Brain microvascular endothelial cell (primary cell): ENCODE data around the gene GABRE.

ENCODE experiments used
- DNase-seq: peaks from one replicate; pipeline ENCODE4 v3.0.0-alpha.2; 2020
- H3K27ac ChIP-seq: fragments of 250-450 bp; sonication (Bioruptor Pico); 2 replicates; pipeline ENCODE4 v1.5.1; 2020; ENCODE audit warnings: mild to moderate bottlenecking, moderate library complexity
- H3K27me3 ChIP-seq: fragments of 250-450 bp; sonication (Bioruptor Pico); replicated peaks from 2 replicates; pipeline ENCODE4 v1.5.1; 2020; ENCODE audit warnings: mild to moderate bottlenecking
- H3K36me3 ChIP-seq: fragments of 250-450 bp; sonication (Bioruptor Pico); replicated peaks from 2 replicates; pipeline ENCODE4 v1.5.1; 2020; ENCODE audit warnings: mild to moderate bottlenecking
- H3K4me3 ChIP-seq: 2 replicates; pipeline ENCODE4 v1.5.1; 2011; ENCODE audit warnings: low read depth, mild to moderate bottlenecking, control low read depth, low read length, moderate library complexity
- CTCF ChIP-seq: IDR thresholded peaks from 2 replicates; pipeline ENCODE4 v1.5.1; 2011; ENCODE audit warnings: low read depth, mild to moderate bottlenecking, moderate library complexity, low read length, control low read depth, inconsistent platforms; ENCODE audit errors: missing control alignments
- in situ Hi-C: cut with HindIII; loops from 2 replicates; pipeline ENCODE4 v1.10.0; 2017; ENCODE audit warnings: low sequenced_read_pairs, low pct_ligation_motif_present

Gene GABRE

GRCh38 chrX:151974336-151975227, at the start of gene GABRE:
GABRE (minus strand) TSS chrX:151974676; CDS start chrX:151974625, 51 bp downstream.
- in situ Hi-C loops, result no loop called here
- Histone ChIP-seq H3K36me3 (peaks cover 6% of the 10 kb centered on the region), H3K4me3 (peak within 1 kb of the TSS; percentile 69), H3K27ac (peak within 1 kb of the TSS; percentile 35), H3K27me3 (no peaks in the 10 kb centered on the region)
- no peak for TF ChIP-seq CTCF
- DNase-seq, result no peak

GRCh38 chrX:152020888-152021287, 46.4 kb upstream of the GABRE start:
- no peak for DNase-seq
- H3K4me3 ChIP-seq, result no peak overlapping the region
- no peaks in the 10 kb centered on the region for H3K36me3 ChIP-seq
- no peak for TF ChIP-seq CTCF
- H3K27ac ChIP-seq, result no peak overlapping the region
- in situ Hi-C loops, result no loop called here
- no peaks in the 10 kb centered on the region for H3K27me3 ChIP-seq

- H3K4me3 ChIP-seq, result no peak overlapping the region
- no peaks in the 10 kb centered on the region for H3K27me3 ChIP-seq
- no peaks in the 10 kb centered on the region for H3K36me3 ChIP-seq
- no peak overlapping the region for H3K27ac ChIP-seq
- no peak for TF ChIP-seq CTCF
- in situ Hi-C loops, result no loop called here
- DNase-seq, result no peak
These were observed 25.3 kb upstream of the GABRE start for GRCh38 chrX:151999813-152000212.

GRCh38 chrX:151997539-151997938, 23.1 kb upstream of the GABRE start:
- H3K27ac ChIP-seq, result no peak overlapping the region
- no peak for TF ChIP-seq CTCF
- no peak for DNase-seq
- no peaks in the 10 kb centered on the region for H3K36me3 ChIP-seq
- no peak overlapping the region for H3K4me3 ChIP-seq
- in situ Hi-C loops, result no loop called here
- no peaks in the 10 kb centered on the region for H3K27me3 ChIP-seq

GRCh38 chrX:151996347-151996746, 21.9 kb upstream of the GABRE start:
- H3K36me3 ChIP-seq, result no peaks in the 10 kb centered on the region
- in situ Hi-C loops, result no loop called here
- no peaks in the 10 kb centered on the region for H3K27me3 ChIP-seq
- no peak for TF ChIP-seq CTCF
- no peak for DNase-seq
- H3K4me3 ChIP-seq, result no peak overlapping the region
- no peak overlapping the region for H3K27ac ChIP-seq
